Activated T-cell treated with anti-CD3 and anti-CD28 coated beads, Interleukin-2, amount 50 U/mL, for 4 hours (primary cell): Measurements from ENCODE around the gene MTCL1. TPM values are rescaled to one million over a fixed set of nuclear protein-coding genes. Genes with fewer than 3 reads are reported as not detected.

ENCODE experiments used
- ATAC-seq, 2 donors: fragments of 200-7000 bp; cut with Tn5 transposase; one replicate each; pipeline ENCODE4 v1.10.0; 2021
- DNase-seq: peaks from one replicate; pipeline ENCODE4 v3.0.0-alpha.2; 2020
- H3K27me3 Mint-ChIP-seq: one replicate; pipeline ENCODE4 v1.8.0; 2021; ENCODE audit warnings: low read depth, mixed read lengths
- H3K36me3 Mint-ChIP-seq: one replicate; pipeline ENCODE4 v1.8.0; 2022; ENCODE audit warnings: mixed read lengths; ENCODE audit not compliant: insufficient read depth
- H3K4me1 Mint-ChIP-seq: one replicate; pipeline ENCODE4 v1.8.0; 2021; ENCODE audit warnings: low read depth, mixed read lengths
- H3K4me3 Mint-ChIP-seq: one replicate; pipeline ENCODE4 v1.8.0; 2021; ENCODE audit warnings: mild to moderate bottlenecking, moderate library complexity, mixed read lengths
- H3K9me3 Mint-ChIP-seq: one replicate; pipeline ENCODE4 v1.8.0; 2021; ENCODE audit warnings: mixed read lengths
- total RNA-seq, 3 donors: library from RNA; stranded (reverse); gene quantifications; one replicate each; pipeline ENCODE4 v1.2.1, GENCODE V29; 2021

MTCL1 gene
- under 1 TPM; 0.23 to 0.73 (median 0.69) TPM for total RNA-seq

DNA sequence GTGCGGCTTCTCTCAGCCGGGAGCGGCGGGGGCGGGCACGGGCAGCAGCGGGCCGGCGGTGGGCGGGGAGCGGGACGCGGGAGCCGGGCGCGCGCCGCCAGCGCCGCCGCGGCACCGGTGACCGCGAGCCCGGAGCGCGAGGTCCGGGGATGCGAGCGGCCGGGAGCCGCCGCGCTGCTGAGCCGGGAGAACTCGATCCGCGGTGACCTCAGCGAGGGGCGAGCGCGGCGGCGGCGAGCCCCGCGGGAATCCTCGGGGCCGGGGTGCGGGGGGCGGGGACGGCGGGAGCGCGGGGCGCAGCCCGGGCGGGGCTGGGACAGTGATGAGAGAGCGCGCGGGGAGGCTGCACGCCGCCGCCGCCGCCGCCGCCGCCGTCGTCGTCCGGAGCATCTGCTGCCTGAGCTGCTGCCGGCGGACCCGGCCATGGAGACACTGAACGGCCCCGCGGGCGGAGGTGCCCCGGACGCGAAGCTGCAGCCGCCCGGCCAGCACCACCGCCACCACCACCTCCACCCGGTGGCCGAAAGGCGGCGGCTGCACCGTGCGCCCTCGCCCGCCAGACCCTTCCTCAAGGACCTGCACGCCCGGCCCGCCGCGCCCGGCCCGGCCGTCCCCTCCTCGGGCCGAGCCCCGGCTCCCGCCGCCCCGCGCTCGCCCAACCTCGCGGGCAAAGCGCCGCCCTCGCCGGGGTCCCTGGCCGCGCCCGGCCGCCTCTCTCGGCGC, at the start of gene MTCL1:
Gene MTCL1 (plus strand): TSS at position 319 of the 723 bp plus-strand sequence. CDS start 105 bp downstream, at position 424.
- no peaks in the 10 kb centered on the region for H3K36me3 Mint-ChIP-seq
- H3K9me3 Mint-ChIP-seq = no peaks in the 10 kb centered on the region
- peaks cover 20% of the 10 kb centered on the region for H3K4me1 Mint-ChIP-seq
- DNase-seq = no peak
- peaks cover 53% of the 10 kb centered on the region for H3K27me3 Mint-ChIP-seq
- peak; percentile 49 to 54 for ATAC-seq
- H3K4me3 Mint-ChIP-seq = peak within 1 kb of the TSS; percentile 88

- ATAC-seq = no peak
- Mint-ChIP-seq H3K27me3 (peaks cover 14% of the 10 kb centered on the region), H3K4me3 (no peak overlapping the region), H3K4me1 (peaks cover 4% of the 10 kb centered on the region), H3K9me3 (no peaks in the 10 kb centered on the region), H3K36me3 (no peaks in the 10 kb centered on the region)
- no peak for DNase-seq
These were observed 49.1 kb upstream of the MTCL1 start for GRCh38 chr18:8656232-8656631.

DNA sequence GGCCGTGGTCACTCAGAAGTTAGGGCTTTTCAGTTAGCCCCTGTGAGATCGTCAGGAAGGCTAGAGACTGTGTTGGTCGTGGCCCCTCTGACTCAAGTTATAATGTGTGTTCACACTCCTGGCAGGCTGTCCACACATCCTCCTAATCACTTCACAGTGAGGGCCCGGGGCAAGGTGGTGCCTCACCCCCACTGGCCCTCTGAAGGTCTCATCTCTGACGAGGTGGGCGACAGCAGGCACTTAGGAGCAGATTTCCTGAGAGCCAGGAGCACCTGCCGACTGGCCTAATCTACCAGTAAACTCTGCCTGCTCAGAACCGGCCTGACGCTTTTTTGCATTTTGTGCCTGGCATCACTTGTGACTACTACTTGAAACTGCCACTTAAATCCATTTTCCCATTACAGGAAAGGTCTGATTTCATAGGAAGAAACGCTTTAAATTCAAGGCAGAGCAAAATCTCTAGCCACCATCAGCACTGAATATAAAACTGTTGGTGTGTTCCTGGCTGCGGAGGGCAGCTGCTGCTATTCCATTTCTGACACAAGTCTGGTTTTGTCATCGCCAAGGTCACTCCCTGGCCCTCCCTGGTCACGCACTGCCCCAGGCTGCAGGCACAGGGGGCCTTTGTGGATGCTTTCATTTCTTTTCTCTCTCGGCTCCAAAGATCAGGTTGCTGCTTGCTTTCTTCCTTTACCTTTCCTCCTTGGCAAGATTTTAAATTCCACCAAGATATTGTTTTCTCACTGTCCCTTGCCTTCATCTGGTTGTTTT, 48.1 kb upstream of the MTCL1 start:
- ATAC-seq = no peak
- Mint-ChIP-seq H3K36me3 (no peaks in the 10 kb centered on the region), H3K4me1 (peaks cover 4% of the 10 kb centered on the region), H3K27me3 (peaks cover 12% of the 10 kb centered on the region), H3K9me3 (no peaks in the 10 kb centered on the region), H3K4me3 (no peak overlapping the region)
- no peak for DNase-seq

DNA sequence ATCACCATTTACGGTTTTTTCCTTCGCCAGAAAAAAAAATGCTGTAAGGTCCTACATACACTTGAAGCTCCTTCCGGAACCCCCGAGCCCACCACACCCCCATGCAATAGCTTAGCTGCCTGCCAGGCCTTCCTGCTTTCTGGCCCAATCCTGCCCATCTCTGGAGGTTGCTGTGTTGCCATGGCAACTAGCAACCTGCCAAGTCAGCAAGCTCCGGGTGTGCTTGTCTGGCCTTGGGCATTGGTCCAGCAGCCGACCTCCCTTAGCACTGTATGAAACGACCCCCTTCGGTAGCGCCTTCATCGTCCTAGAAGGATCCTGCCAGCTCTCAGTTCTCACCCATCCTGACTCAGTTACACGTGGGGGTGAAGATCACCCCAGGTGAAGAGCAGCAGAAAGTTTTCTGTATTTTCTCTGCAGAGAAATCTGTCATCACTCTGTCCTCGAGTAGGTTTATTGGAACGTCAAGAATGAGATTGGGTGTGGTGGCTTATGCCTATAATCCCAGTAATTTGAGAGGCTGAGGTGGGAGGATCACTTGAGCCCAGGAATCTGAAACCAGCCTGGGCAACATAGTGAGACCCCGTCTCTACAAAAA, 47.4 kb upstream of the MTCL1 start:
- ATAC-seq (no peak), DNase-seq (no peak)
- H3K27me3 Mint-ChIP-seq = peaks cover 12% of the 10 kb centered on the region
- no peak overlapping the region for H3K4me3 Mint-ChIP-seq
- H3K9me3 Mint-ChIP-seq = no peaks in the 10 kb centered on the region
- H3K36me3 Mint-ChIP-seq = no peaks in the 10 kb centered on the region
- H3K4me1 Mint-ChIP-seq = peaks cover 4% of the 10 kb centered on the region

DNA sequence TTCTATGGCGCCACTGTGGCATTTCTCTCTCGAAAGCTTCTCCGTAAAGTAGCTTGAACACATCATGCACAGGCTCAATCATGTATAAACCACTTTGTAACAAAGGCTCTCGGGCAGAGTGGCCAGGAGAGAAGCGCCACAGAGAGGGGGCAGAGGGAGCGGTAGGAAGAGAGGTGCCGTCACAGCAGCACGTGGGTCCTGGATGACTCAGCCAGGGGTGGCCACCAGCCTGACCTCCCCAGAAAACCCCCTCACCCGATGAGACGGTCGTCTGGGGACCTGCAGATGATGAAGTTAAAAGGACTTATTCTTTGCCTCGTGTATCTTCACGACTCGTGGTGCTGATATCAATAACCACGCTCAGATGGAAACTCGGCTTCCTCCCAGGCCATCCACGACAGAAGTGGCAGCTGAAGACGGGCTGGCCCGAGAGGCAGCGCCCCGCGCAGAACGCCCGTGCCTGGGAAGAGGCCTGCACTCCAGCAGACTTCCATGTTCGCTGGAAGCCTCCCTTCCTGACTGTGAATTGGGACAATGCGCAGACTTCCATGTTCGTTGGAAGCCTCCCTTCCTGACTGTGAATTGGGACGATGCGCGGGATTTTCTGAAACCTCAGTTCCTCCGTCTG, 46.4 kb upstream of the MTCL1 start:
- ATAC-seq (no peak), DNase-seq (no peak)
- Mint-ChIP-seq H3K4me1 (peaks cover 4% of the 10 kb centered on the region), H3K27me3 (peaks cover 7% of the 10 kb centered on the region), H3K36me3 (no peaks in the 10 kb centered on the region), H3K4me3 (no peak overlapping the region), H3K9me3 (no peaks in the 10 kb centered on the region)

DNA sequence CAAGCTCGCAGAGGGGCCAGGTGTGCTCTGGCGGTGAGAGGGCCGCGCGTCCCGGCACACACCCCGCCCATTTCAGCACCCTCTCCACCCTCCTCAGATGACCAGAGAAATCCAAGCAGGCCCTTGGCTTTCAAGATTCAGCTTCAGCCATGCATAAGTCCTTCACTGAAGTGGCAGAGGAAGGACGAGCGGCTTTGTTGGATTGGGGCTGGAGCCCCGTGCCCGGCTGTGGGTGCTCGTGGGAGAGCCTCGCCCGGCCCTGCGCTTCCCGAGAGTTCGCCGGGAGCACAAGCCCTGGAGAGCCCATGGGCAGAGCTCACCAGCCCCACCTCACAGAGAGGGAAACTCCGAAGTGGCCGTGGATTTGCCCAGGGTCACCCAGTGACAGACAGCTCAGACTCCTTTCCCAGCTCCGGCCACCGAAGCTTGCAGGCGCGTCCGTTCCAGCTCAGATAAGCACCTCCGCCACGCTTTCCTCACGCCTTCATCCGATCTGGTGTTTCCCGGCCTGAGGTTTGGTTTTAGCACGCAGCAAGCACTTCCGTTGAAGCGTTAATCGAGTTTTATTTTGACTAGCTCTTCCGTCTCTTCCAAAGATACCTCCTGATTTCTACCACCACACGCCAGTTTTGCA, 45.6 kb upstream of the MTCL1 start:
- DNase-seq (no peak), ATAC-seq (no peak)
- Mint-ChIP-seq H3K27me3 (peaks cover 5% of the 10 kb centered on the region), H3K4me3 (no peak overlapping the region), H3K4me1 (peaks cover 4% of the 10 kb centered on the region), H3K36me3 (no peaks in the 10 kb centered on the region), H3K9me3 (no peaks in the 10 kb centered on the region)

GRCh38 chr18:8660316-8660715, 45.0 kb upstream of the MTCL1 start:
- peaks cover 3% of the 10 kb centered on the region for H3K27me3 Mint-ChIP-seq
- H3K36me3 Mint-ChIP-seq = no peaks in the 10 kb centered on the region
- no peaks in the 10 kb centered on the region for H3K9me3 Mint-ChIP-seq
- ATAC-seq (no peak), DNase-seq (no peak)
- peaks cover 4% of the 10 kb centered on the region for H3K4me1 Mint-ChIP-seq
- no peak overlapping the region for H3K4me3 Mint-ChIP-seq

- H3K27me3 Mint-ChIP-seq = peaks cover 3% of the 10 kb centered on the region
- no peaks in the 10 kb centered on the region for H3K9me3 Mint-ChIP-seq
- DNase-seq (no peak), ATAC-seq (no peak)
- no peaks in the 10 kb centered on the region for H3K36me3 Mint-ChIP-seq
- peaks cover 4% of the 10 kb centered on the region for H3K4me1 Mint-ChIP-seq
- no peak overlapping the region for H3K4me3 Mint-ChIP-seq
These were observed 43.4 kb upstream of the MTCL1 start for GRCh38 chr18:8661754-8662559.

DNA sequence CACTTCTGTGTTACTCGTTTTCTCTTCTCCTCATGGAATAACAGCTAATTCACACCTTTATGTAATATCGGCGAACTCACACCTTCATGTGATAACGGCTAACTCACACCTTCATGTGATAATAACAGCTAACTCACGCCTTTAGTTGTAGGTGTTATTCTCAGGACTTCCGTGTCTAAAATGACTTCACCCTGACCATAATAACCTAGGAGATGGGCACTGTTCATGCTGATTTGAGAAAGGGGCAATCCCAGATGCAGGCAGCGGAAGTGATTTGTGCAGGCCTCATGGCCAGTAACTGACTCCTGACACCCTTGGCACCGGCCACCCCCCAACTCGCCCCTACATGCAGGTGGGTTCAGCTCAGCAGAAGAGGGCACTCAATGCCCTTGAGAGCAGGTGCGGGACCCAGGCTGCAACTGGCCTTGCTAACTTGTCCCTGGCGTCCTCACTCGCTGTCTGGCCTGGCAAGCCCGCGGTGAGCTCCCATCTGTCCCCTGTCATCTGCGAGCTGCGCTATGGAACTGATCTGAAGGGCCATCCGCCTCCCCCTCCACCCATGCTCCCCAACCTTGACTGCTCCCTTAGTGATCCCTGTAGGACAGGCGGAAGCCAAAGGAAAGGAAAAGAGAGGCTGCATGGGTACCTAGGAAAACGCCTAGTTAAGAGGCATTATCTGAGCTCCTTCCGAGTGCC, 42.6 kb upstream of the MTCL1 start:
- ATAC-seq (no peak), DNase-seq (no peak)
- peaks cover 3% of the 10 kb centered on the region for H3K27me3 Mint-ChIP-seq
- no peak overlapping the region for H3K4me3 Mint-ChIP-seq
- H3K4me1 Mint-ChIP-seq = peaks cover 4% of the 10 kb centered on the region
- no peaks in the 10 kb centered on the region for H3K9me3 Mint-ChIP-seq
- H3K36me3 Mint-ChIP-seq = no peaks in the 10 kb centered on the region

DNA sequence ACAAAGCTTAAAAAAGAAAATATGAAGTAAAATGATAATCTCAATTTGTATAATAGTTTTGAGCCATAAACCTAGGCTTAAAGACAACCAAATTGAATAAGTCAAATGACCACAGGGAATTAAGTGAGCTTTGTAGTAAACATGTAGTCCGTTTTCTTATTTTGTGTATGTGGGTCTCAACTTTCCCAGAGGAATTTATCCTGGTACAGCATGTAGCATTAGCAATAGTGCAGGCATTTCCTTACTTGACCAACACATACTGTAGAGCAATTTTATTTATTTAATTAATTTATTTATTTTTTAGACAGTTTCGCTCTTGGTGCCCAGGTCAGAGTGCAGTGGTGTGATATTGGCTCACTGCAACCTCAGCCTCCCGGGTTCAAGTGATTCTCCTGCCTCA, 37.5 kb upstream of the MTCL1 start:
- H3K36me3 Mint-ChIP-seq = no peaks in the 10 kb centered on the region
- no peaks in the 10 kb centered on the region for H3K9me3 Mint-ChIP-seq
- no peak for ATAC-seq
- H3K4me1 Mint-ChIP-seq = no peaks in the 10 kb centered on the region
- H3K4me3 Mint-ChIP-seq = no peak overlapping the region
- H3K27me3 Mint-ChIP-seq = no peaks in the 10 kb centered on the region
- DNase-seq = no peak

DNA sequence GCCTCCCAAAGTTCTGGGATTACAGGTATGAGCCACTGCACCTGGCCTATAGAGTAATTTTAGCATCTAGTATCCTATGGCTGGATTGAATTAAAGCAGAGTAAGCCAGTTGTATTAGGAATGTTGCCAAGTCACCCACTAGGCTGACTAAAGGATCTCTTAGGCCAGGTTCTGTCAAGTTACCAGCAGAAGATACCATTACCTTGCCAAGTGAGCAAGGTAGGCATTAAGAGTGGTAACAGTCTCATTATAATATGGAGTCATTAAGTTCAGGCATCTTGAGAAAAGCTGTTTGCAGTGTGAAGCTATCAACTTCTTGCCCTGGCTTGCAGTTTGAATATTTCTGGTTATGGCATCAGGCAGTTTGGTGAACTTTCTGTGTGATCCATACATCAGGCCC, 37.0 kb upstream of the MTCL1 start:
- H3K4me1 Mint-ChIP-seq = no peaks in the 10 kb centered on the region

DNA sequence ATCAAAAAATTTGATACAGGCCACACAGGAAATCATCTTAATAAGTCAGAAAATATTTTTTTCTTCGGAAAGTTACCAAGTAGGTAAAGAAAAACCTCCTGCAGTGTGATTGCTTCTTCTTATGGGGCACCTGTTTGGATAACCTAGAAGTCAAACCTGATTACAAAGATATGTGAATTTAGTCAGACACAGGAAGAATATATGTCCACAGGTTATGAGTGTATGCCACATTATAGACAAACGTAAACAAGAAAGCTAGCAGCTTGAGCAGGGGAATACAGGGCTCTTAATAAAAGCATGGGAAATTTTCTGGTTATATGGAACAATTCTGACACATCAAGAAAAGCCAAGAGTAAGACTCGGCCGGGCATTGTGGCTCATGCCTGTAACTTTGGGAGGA, 35.8 kb upstream of the MTCL1 start:
- H3K4me3 Mint-ChIP-seq = no peak overlapping the region
- no peaks in the 10 kb centered on the region for H3K36me3 Mint-ChIP-seq
- no peaks in the 10 kb centered on the region for H3K4me1 Mint-ChIP-seq
- no peaks in the 10 kb centered on the region for H3K9me3 Mint-ChIP-seq
- no peaks in the 10 kb centered on the region for H3K27me3 Mint-ChIP-seq
- no peak for ATAC-seq
- no peak for DNase-seq

More for the DNA sequence above, 37.0 kb upstream of the MTCL1 start:
- no peak for DNase-seq
- no peaks in the 10 kb centered on the region for H3K27me3 Mint-ChIP-seq
- no peak overlapping the region for H3K4me3 Mint-ChIP-seq
- no peaks in the 10 kb centered on the region for H3K36me3 Mint-ChIP-seq
- H3K9me3 Mint-ChIP-seq = no peaks in the 10 kb centered on the region
- no peak for ATAC-seq
